B cell (primary cell): ENCODE measurements around the gene NOL9. TPM values are rescaled to one million over a fixed set of nuclear protein-coding genes. Genes with fewer than 3 reads are reported as not detected.

Experiments
- ATAC-seq: fragments of 200-7000 bp; cut with Tn5 transposase; one replicate; pipeline ENCODE4 v1.10.0; 2021; ENCODE audit warnings: low read depth, mild to moderate bottlenecking, moderate number of reproducible peaks, moderate library complexity
- CTCF ChIA-PET: fragments of 350-600 bp; sonication (Branson Sonifier 250); formaldehyde crosslinking; loops from one replicate; lab custom pipeline; 2021; ENCODE audit warnings: antibody characterized with exemption, inconsistent platforms; lab: Charles Lee
- POLR2A ChIA-PET: fragments of 350-600 bp; sonication (Branson Sonifier 250); formaldehyde crosslinking; loops from one replicate; lab custom pipeline; 2021; ENCODE audit warnings: antibody characterized with exemption; lab: Charles Lee
- DNase-seq: peaks from one replicate; pipeline ENCODE4 v3.0.0; 2013
- H2AFZ ChIP-seq: 2 replicates; pipeline ENCODE4 v1.6.1; 2012; ENCODE audit warnings: mild to moderate bottlenecking, low read depth, low read length; ENCODE audit not compliant: insufficient read depth, poor library complexity, severe bottlenecking
- H3K27ac ChIP-seq, 2 donors: 1 replicate in 1 of 2; 2 replicates in 1 of 2; pipeline ENCODE4 v1.5.1; 2012 to 2013; ENCODE audit warnings: low read length in 2 of 2, mild to moderate bottlenecking in 2 of 2, moderate library complexity in 1 of 2
- H3K27me3 ChIP-seq, 4 experiments: fragments of 200-600 bp in 1 of 4; sonication (generic) in 1 of 4; replicated peaks in 1 of 4; 1 replicate in 2 of 4; 2 replicates in 2 of 4; pipeline versions ENCODE4 v1.6.1 to v1.7.0; 2013 to 2016; ENCODE audit warnings: low read length in 3 of 4, mild to moderate bottlenecking in 2 of 4, mixed read lengths in 1 of 4, moderate library complexity in 1 of 4; ENCODE audit not compliant: insufficient read depth in 4 of 4, control insufficient read depth in 3 of 4; ENCODE audit errors: control extremely low read depth in 1 of 4
- H3K36me3 ChIP-seq, 2 experiments: replicated peaks in 1 of 2; 1 replicate in 1 of 2; 2 replicates in 1 of 2; pipeline versions ENCODE4 v1.6.1 to v1.7.1; 2013; ENCODE audit warnings: low read length in 1 of 2; ENCODE audit not compliant: insufficient read depth in 2 of 2, control insufficient read depth in 1 of 2; ENCODE audit errors: control extremely low read depth in 1 of 2, extremely low read depth in 1 of 2
- H3K4me1 ChIP-seq, 2 donors: fragments of 200-600 bp in 1 of 2; sonication (generic) in 1 of 2; 1 replicate in 1 of 2; 2 replicates in 1 of 2; pipeline versions ENCODE4 v1.5.1 to v1.6.1; 2013 to 2017; ENCODE audit warnings: low read length in 2 of 2; ENCODE audit not compliant: control insufficient read depth in 2 of 2, insufficient read depth in 2 of 2
- H3K4me2 ChIP-seq: replicated peaks from 2 replicates; pipeline ENCODE3; 2012; ENCODE audit warnings: mild to moderate bottlenecking, low read depth, low read length; ENCODE audit not compliant: poor library complexity, severe bottlenecking
- H3K4me3 ChIP-seq, 5 experiments: fragments of 200-600 bp in 1 of 5; sonication (generic) in 1 of 5; 1 replicate in 3 of 5; 2 replicates in 2 of 5; pipeline versions ENCODE4 v1.5.1 to v1.7.0; 2011 to 2016; ENCODE audit warnings: low read length in 4 of 5, mild to moderate bottlenecking in 4 of 5, low read depth in 2 of 5, control low read depth in 1 of 5, moderate library complexity in 1 of 5; ENCODE audit not compliant: insufficient read depth in 1 of 5; ENCODE audit errors: control extremely low read depth in 1 of 5, extremely low read depth in 1 of 5
- H3K79me2 ChIP-seq: fragments of 200-600 bp; sonication (generic); one replicate; pipeline ENCODE4 v1.6.0; 2016; ENCODE audit warnings: low read length; ENCODE audit not compliant: control insufficient read depth, insufficient read depth
- H3K9ac ChIP-seq: fragments of 200-600 bp; sonication (generic); 2 replicates; pipeline ENCODE4 v1.6.1; 2017; ENCODE audit warnings: mild to moderate bottlenecking, low read length, moderate library complexity
- H3K9me3 ChIP-seq, 3 donors: one replicate each; pipeline versions ENCODE4 v1.6.1 to v1.7.1; 2013; ENCODE audit warnings: low read length in 2 of 3; ENCODE audit not compliant: control insufficient read depth in 2 of 3, insufficient read depth in 1 of 3; ENCODE audit errors: control extremely low read depth in 1 of 3
- H4K20me1 ChIP-seq: 2 replicates; pipeline ENCODE4 v1.6.0; 2012; ENCODE audit warnings: mild to moderate bottlenecking, low read length; ENCODE audit not compliant: insufficient read depth, control insufficient read depth, poor library complexity, severe bottlenecking
- H3K27ac Mint-ChIP-seq: one replicate; pipeline ENCODE4 v1.8.0; 2021; ENCODE audit warnings: mixed read lengths
- H3K27me3 Mint-ChIP-seq: one replicate; pipeline ENCODE4 v1.8.0; 2021; ENCODE audit warnings: mixed read lengths
- H3K4me1 Mint-ChIP-seq: one replicate; pipeline ENCODE4 v1.8.0; 2021; ENCODE audit warnings: mixed read lengths
- H3K4me3 Mint-ChIP-seq: one replicate; pipeline ENCODE4 v1.8.0; 2021; ENCODE audit warnings: mixed read lengths
- H3K9me3 Mint-ChIP-seq: one replicate; pipeline ENCODE4 v1.8.0; 2022; ENCODE audit warnings: mixed read lengths; ENCODE audit not compliant: insufficient read depth
- CTCF ChIP-seq: fragments of 200-600 bp; IDR thresholded peaks from one replicate; pipeline ENCODE4 v1.8.0; 2022; ENCODE audit warnings: antibody characterized with exemption, mild to moderate bottlenecking
- EZH2 ChIP-seq: IDR thresholded peaks from 2 replicates; pipeline ENCODE4 v1.6.1; 2012; ENCODE audit warnings: borderline replicate concordance, low read depth, mild to moderate bottlenecking, moderate library complexity, low read length; ENCODE audit not compliant: insufficient read depth, poor library complexity, severe bottlenecking
- WGBS: methylation state at CpG from one replicate; pipeline ENCODE4 v1.1.5; 2013; ENCODE audit warnings: missing lambda C conversion rate; ENCODE audit not compliant: insufficient coverage; 5-methylcytosine and 5-hydroxymethylcytosine counted together
- intact Hi-C: fragments of 100-400 bp; cut with micrococcal nuclease; formaldehyde crosslinking; loops from one replicate; pipeline ENCODE4 v1.10.0; 2022
- polyA plus RNA-seq: library from polyadenylated mRNA; depleted of rRNA; stranded (reverse); fragments of >200 nt; gene quantifications from 2 replicates; pipeline ENCODE4 v1.2.3, GENCODE V29; 2012
- total RNA-seq, 2 donors: library from RNA; stranded (reverse); fragments of 120-200 nt in 1 of 2; gene quantifications; 1 replicate in 1 of 2; 2 replicates in 1 of 2; pipeline versions ENCODE4 v1.2.3 to v1.2.4, GENCODE V29; 2013 to 2022

NOL9 gene
- total and polyA plus RNA-seq, 2 donors (not counting 1 experiment from before 2014, with no cell fraction given), result 23.8 to 49.5 TPM

- H3K4me1 Mint-ChIP-seq, result no peaks in the 10 kb centered on the region
- no peak overlapping the region for H3K9ac ChIP-seq
- no peaks in the 10 kb centered on the region for H4K20me1 ChIP-seq
- H3K27me3 Mint-ChIP-seq, result no peaks in the 10 kb centered on the region
- H3K27ac Mint-ChIP-seq, result no peak overlapping the region
- intact Hi-C loops, result no loop called here
- no peak overlapping the region for H3K4me3 ChIP-seq
- no peaks in the 10 kb centered on the region for H3K36me3 ChIP-seq
- no peaks in the 10 kb centered on the region for H3K79me2 ChIP-seq
- no peaks in the 10 kb centered on the region for H3K27me3 ChIP-seq
- H2AFZ ChIP-seq, result no peak overlapping the region
- 91% methylated on average over 14 of the region's 19 CpGs for WGBS
- ATAC-seq, result no peak
- no peaks in the 10 kb centered on the region for H3K9me3 Mint-ChIP-seq
- no peak for DNase-seq
- H3K27ac ChIP-seq, result no peak overlapping the region
- H3K9me3 ChIP-seq, result no peaks in the 10 kb centered on the region
- TF ChIP-seq CTCF (no peak), EZH2 (no peak)
- H3K4me1 ChIP-seq, result peaks cover 0 to 10% of the 10 kb centered on the region in 2 donors
- H3K4me3 Mint-ChIP-seq, result no peak overlapping the region
- no peak overlapping the region for H3K4me2 ChIP-seq
- ChIA-PET POLR2A (no interaction called here), CTCF (interaction anchor here (2.0 kb wide), 1 partner anchor 11 kb away, joined by 8 read pairs; no protein-coding TSS in a partner anchor)
These were observed 41.9 kb downstream of the NOL9 start for GRCh38 chr1:6512245-6512907.

GRCh38 chr1:6511561-6512244 is 42.6 kb downstream of the NOL9 start:
- Mint-ChIP-seq H3K4me3 (no peak overlapping the region), H3K27me3 (peaks cover 5% of the 10 kb centered on the region), H3K27ac (no peak overlapping the region), H3K9me3 (no peaks in the 10 kb centered on the region), H3K4me1 (no peaks in the 10 kb centered on the region)
- TF ChIP-seq CTCF (no peak), EZH2 (no peak)
- Histone ChIP-seq H4K20me1 (no peaks in the 10 kb centered on the region), H3K9me3 (no peaks in the 10 kb centered on the region), H3K27me3 (peaks cover 0 to 2% (median 0%) of the 10 kb centered on the region in 4 experiments), H3K9ac (no peak overlapping the region), H3K79me2 (no peaks in the 10 kb centered on the region), H3K36me3 (no peaks in the 10 kb centered on the region), H3K27ac (no peak overlapping the region), H2AFZ (no peak overlapping the region), H3K4me1 (peaks cover 0 to 10% of the 10 kb centered on the region in 2 donors), H3K4me3 (no peak overlapping the region), H3K4me2 (no peak overlapping the region)
- POLR2A ChIA-PET, result no interaction called here
- ATAC-seq (no peak), DNase-seq (no peak)
- intact Hi-C loops, result no loop called here
- CTCF ChIA-PET, result interaction anchor here (2.0 kb wide), 1 partner anchor 11 kb away, joined by 8 read pairs; no protein-coding TSS in a partner anchor
- 90% methylated on average over 16 of the region's 16 CpGs for WGBS
